GM21367 (cell line): ENCODE measurements around the gene MRPL36.
"Not testable (repeated sequence)": the region's sequence is repeated elsewhere in the genome, so short reads cannot be mapped to it uniquely, and the experiment has no call there.

Experiments
- ATAC-seq: cut with Tn5 transposase; IDR thresholded peaks from one replicate; pipeline ENCODE4 v1.9.1; 2021; ENCODE audit not compliant: unreplicated experiment

Gene MRPL36

DNA sequence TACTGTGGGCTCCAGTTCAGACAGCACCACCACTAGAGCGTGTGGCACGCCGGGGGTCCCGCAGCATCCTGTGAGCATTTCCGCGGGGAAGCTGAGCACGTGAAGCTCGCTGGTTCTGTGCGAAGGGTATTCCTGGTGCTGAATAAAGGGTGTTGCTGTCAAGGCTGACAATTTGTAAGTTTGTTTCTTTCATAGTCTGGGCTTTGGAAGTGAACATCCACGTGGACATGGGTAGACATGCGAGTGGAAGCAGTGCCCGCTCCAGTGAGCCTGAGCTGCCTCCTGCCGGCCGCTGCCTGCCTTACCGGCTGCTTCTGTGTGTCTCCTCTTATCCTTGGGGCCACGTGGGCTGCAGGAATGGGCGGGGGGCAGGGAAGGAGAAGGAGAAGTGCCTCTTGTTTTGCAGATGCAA lies 16.2 kb upstream of the MRPL36 start:
- no peak for ATAC-seq

DNA sequence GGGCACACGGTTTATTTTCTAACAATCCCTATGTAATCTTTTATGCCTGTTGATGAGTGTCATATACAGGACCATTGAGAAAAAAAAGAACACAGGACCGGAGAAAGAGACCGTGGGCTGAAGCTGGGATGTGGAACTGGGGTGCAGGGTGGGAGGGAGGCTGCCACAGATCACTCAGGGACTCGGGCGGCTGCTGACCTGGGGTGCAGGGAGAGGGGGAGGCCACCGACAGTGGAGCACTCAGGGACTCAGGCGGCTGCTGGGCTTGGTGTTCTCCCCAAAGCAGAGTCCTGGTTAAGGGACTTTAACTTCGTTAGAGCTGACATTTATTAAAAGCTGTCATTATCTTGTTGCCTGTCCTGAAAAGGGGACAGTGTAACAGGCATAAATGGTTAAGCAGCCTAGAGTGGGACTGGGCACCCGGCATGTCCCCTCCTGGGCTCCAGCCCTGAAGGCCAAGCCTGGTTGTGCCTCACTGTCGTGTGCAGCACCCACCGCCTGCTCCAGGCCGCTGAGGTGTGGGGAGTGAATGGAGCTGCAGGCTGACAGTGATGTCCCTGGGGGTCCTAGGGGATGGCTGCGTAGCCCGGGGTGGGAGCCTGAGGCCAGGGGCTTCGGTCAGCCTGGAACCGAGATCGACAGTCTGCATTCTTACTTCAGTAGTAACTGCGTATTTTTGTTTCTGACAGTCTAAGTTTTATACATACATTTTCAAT lies 15.6 kb upstream of the MRPL36 start:
- no peak for ATAC-seq

DNA sequence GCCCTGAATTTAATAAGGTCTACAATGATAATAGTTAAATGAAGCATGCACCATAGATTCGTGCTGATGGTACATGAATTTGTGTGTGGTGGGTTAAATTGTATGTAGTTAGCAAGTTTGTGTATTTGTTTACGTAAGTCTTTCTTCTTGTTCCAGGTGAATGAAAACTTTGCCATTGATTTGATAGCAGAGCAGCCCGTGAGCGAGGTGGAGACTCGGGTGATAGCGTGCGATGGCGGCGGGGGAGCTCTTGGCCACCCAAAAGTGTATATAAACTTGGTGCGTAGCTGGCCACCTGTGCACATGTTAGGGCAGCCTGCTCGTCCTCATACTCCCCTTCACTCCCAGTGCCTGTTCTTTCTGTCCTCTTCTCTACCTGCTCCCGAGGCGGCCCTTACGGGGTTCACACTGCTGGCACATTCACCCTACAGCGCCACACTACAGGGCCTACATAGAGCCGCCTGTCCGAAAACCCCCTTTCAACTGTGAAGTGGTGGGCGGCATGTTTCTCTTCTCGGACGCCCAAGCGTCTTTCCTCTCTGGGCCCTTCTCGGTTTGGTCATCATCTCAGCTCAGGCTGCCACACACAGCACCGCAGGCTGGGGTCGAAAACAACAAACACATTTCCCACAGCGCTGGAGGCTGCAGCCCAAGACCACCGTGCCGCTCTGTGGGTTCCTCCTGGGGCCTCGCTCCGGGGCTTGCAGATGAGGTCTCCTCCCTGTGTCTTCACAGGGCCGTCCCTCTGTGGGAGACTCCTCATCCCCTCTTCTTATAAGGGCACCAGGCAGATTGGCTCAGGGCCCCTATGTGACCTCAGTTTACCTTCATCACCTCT lies 14.8 kb upstream of the MRPL36 start:
- ATAC-seq, result no peak

DNA sequence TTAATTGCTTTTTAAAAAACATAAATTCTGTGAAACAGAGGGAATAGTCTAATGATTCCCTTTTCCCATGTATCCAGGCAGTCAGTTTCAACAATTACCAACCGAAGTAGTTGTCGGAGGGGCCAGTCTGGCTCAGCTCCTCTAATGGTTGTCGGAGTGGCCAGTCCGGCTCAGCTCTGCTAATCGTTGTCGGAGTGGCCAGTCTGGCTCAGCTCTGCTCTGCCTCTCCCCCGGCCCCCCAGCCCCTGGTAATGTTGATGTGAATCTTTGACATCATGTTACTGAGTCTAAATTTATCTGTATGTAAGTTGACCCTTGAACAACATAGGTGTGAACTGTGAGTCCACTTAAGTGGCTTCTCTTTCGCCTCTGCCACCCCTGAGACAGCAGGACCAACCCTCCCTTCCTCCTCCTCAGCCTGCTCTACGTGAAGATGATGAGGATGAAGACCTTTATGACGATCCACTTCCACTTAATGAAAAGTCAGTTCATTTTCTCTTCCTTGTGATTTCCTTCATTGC lies 11.0 kb upstream of the MRPL36 start:
- ATAC-seq, result no peak

DNA sequence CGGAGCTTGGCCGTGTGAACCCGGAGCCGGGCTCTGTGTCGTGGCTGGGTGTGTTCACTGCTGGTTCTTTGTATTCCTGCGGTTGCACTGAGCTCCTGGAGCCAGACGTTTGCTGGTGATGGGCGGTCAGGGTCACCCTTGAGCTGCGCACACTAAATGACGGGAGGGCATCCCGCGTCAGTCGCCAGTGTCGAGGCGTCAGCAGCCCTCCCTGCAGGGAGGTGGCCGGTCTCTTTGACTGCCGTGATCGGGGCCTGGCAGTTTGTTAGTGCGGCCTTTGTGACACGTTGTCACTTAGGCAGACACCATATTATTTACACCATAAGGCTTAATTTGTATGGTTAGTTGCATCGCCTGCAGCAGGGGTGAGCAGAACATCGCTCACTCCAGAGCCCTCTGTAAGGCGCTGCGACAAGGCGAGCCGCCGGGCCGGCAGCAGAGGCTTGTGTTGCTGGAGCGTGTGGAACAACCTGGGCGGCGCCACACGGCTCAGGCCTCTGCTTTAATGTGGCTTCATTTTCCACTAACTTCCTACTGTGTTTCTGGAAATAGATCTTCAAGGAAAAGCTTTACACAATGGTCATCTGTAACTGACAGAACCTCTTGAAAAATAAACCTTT lies 9.9 kb upstream of the MRPL36 start:
- no peak for ATAC-seq

DNA sequence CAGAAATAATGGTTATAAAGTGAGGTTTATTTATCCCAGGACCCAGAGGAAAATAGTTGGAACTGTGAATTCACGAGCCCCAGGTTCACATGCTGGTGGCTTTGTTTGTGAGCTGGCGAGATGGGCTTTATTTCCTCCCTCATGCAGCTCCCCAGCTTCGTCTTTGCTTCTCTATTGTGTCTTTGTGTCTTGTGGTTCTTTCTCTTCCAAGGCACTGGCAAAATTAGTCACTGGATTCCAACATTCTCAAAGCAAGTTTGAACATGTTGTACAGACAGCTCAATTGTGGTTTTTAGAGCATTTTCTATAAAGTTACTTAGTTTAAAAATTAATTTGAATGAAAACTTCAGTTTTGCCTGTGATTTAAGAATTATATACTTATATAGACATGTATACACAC lies 8.8 kb upstream of the MRPL36 start:
- ATAC-seq, result no peak

DNA sequence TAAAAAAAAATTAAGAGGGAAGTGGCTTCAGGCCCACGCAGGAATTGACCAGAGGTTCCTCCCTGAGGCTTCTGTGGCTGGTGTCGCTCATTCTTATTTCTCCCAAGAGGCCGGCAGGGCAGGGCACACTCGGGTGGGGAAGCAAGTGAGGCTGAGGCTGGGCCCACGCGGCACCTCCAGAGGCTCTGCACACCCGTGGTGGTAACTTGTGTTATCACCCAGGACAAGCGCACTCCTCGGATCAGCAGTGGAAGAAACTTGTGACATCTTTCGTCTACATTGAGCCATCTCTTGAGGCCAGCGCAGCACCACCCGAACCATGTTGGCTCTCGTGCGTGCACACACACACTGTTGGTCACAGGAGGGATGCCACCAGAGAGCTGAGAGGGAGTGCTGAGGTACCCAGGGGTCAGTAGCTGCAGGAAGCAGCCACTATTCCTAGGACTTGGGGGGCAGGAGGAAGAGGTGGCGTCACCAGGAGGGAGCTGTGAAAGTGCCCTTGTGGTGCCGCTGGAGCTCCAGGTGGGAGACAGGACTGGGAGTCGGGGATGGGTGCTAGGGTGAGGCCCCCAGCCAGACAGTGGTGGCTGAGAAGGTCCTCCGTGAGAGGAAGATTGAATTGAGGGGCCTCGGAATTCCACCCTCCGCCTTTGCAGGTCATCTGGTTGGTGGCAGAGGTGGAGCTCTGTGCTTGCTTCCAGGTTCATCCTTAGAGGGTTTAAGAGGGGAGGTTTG lies 8.0 kb upstream of the MRPL36 start:
- ATAC-seq, result no peak

DNA sequence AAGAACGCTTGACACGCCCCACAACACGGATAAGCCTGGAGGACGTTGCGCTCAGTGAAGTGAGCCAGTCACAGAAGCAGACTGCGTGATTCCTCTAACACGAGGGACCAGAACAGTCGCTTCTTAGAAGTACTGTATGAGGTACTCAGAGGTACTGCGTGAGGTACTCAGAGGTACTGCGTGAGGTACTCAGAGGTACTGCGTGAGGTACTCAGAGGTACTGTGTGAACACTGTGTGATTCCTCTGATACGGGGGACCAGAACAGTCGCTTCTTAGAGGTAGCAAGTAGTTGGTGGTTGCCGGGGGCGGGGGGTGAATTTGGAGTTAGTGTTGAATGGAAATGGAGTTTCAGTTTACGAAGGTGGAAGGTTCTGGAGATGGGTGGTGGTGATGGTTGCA lies 7.3 kb upstream of the MRPL36 start:
- no peak for ATAC-seq

DNA sequence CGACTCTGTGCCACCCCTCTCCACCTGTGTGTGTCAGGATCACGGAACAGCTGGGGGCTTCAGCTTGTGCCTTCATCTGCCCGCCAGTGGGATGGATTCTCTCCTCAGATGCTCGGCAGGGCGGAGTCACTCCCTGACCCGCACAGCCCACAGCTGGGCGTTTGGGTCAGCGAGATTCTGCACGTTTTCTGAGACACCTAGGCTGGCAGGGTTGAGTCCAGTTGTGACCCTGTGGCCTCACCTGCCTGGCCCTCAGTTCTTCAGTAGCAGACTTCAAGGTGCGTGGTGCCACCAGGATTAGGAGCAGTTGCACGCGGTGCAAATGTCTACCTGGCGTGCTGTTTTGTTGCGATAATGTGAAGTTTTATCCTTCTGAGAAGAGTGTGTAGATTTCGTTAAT lies 6.6 kb upstream of the MRPL36 start:
- no peak for ATAC-seq

DNA sequence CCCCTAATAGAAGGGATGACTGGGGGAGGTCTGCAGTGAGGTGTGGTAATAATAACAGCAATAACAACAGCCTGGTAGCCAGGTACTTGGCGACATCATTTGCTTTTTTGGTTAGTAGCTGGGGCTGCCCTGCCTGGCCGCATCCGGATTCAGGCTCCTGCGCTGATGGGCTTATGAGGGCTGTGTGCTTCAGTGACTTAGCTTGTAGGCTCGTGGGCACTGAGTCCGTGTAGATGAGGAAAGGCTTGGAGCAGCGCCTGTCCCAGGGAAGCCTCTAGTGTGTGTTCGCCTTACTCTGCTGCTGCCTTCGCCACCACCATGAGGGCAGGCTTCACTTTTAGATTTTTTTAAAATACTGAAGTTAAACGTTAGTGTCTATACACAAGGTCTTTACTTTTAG lies 6.1 kb upstream of the MRPL36 start:
- no peak for ATAC-seq

DNA sequence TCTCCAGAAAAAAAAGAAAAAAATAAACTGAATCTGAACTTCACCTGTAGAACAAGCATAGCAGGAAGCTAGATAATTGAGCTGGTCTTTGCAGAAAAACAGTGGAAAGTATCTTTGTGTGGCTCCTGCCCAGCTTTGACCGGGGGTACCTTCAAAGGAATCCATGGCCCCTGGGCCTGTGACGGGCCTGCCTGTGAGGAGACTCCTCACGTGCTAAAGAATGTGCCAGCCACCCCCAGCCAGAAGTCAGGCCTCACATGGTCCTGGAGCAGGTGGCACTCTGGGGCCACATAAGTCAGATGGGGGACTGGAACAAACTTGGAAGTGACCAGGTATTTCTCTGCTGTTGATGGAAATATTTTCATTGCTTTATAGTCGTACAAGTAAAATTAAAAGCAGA lies 5.7 kb upstream of the MRPL36 start:
- no peak for ATAC-seq

DNA sequence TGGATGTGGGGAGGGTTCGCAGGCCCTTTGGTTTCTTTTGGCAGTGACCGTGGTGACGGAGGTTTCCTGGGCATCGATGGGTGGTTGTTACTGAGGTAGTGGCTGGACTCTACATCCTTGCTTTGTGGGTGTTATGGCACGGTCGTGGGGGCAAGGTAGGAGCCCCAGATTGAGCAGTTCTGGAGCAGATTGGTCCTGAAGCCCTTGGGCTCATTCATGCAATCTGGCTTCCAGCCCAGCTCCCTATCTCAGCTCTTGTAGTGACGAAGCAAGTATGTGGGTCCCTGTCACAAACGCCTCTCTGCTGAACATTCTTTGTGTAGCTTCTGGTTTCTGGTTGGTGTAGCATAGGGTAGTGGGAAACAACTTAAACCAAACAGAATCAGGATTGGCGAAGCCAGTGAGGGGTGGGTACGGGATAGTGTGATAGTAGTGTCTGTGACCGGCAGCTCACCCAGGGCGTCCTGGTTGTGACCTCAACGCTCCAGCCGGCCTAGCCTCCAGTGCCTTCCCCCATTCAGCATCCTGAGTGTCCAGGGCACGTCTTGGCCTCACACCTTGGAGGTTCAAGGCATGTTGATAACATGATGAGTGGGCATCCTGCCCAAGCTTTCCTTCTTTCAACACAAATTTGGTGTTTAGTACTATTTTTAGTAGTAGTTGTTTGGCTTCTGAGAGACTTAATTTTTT lies 4.5 kb upstream of the MRPL36 start:
- ATAC-seq, result no peak

DNA sequence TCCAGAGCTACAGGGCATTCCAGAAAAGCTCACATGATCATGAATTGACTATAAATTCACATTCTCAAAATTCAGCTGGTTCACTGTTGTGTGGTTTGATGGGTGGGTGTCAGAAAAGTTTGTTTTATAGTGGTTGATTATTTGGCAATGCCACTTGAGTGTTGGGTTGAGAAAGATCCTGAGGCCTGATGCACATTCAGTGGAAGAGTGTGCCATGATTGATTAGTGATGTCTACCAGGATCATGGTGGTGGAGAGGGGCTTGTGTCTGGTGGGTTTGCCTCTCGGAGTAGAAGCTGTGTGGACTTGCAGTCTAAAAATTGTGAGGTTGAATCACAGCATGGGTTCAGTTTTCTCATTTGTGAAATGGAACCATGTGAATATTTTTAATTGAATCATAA lies 3.6 kb upstream of the MRPL36 start:
- no peak for ATAC-seq

DNA sequence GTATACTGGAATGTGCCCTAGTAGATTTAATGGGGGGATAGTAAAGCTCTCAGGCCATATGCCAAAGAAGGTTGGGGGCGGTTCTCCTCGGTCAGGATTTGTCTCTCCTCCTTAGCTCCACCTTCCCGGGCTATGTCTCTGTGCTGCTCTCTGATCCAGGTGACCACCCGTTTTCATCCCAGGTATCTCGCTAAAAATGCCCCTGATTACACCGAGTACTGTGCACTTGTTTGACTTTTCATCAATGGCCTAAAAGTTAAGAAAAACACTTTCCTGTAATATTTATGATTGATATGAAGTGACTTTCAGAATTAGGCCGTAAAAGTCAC lies 2.3 kb upstream of the MRPL36 start:
- ATAC-seq, result no peak

DNA sequence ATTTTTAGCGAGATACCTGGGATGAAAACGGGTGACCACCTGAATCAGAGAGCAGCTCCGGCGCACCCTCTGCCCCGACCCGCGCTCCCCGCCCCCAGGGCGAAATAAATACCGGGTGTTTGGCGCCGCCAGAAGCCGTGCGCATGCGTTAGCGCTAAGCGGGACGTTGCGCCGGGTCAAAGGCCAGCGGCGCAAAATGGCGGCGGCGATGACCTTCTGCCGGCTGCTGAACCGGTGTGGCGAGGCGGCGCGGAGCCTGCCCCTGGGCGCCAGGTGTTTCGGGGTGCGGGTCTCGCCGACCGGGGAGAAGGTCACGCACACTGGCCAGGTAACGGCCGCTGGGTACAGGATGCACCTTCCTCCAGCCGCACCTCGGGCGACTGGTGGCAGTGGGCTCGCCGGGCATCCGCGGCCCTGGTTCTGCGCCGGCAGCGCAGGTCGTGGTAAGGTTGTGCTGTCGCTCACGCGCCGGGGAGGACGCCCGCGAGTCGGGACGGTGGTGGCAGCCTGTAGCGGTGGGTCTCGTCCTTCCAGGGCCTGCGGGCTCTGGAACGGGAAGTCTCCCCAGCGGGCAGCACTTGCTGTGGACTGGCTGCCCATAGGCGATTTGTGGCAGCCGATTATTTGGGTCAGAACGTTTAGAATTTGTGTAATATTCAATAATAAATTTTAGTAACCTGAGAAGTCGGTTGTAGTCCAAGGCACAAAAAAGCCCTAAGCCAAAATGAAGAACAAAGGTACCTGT lies 1.8 kb upstream of the MRPL36 start, which contains the start of gene NDUFS6:
Gene NDUFS6, plus strand, starts transcription at position 186 of the 745 bp plus-strand sequence. Its CDS starts 11 bp downstream, at position 197.
- peak; percentile 46 for ATAC-seq

DNA sequence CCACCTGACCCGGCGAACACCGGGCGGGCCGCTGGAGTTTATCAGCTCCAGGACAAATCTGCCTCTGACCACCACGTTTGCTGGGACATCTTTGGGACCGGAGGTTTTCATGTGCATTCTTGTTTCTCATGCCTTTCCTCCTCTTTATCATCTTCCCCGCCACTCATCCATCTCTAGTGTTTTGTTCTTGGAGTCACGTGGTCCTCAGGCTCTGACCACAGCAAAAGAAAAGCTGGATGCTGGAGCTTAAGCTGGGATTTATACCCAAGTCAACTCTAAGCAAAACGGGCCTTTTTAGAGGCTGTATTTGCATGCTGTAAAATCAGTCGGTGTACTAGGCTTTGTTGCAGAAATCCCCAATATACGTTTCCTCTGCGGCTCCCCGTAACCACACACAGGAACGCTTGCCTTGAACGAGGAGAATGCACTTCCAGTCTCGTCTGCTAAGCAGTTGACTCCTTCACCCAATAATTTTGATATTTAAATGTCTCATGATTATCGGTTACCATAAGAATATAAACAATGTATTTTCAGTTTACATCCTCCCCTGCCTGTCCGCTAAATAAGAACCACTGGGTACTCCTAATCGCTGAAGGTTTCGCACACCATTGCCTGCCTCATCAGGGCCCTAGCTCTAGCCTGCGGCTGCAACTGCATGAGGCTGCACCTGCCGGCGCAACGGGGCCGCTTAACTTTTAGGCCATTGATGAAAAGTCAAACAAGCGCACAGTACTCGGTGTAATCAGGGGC lies 1.0 kb upstream of the MRPL36 start:
- peak; percentile 31 for ATAC-seq

DNA sequence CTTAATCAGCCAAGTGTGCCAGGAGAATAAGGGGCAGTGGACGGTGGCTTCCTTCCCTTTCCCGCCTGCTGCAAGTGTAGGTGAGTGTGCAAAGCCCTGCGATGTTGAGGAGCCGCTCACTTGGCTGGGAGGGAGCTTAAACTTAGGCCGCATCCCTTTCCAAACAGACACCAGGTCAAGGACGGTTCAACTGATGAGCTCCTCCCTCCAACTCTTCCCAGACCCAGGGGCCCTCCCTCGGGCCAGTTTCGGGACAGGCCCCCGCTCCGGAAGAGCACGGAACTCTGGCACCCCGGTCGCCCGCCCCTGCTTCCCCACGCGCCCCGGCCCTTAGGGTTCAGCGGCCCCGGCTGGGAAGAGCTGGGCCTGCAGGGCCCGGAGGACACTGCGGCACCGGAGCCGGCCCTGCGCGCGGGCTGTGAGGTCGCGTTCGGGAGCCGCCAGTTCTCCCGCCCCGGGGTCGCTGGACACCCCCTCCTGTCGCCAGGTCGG lies 481 bp downstream of the MRPL36 start:
- peak; percentile 22 for ATAC-seq

DNA sequence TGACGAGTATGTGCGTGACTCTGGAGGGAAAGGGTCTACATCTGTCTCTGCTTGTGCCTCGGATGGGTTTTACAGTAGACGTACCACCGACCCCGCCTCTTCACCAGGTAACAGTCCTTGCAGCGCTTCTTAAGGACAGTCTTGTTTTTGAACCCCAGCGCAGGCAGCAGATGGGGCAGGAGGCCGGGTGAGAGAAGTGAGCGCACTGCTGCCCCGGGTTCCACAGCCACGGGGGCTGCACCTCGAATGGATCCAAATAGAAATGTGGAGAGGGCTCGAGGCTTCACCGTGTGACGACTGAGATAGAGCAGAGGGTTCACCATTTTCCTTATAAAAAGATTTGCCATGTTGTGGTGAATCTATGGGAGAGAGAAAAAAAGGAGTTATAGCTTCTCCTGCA lies 1.0 kb downstream of the MRPL36 start:
- ATAC-seq, result not testable (repeated sequence)

DNA sequence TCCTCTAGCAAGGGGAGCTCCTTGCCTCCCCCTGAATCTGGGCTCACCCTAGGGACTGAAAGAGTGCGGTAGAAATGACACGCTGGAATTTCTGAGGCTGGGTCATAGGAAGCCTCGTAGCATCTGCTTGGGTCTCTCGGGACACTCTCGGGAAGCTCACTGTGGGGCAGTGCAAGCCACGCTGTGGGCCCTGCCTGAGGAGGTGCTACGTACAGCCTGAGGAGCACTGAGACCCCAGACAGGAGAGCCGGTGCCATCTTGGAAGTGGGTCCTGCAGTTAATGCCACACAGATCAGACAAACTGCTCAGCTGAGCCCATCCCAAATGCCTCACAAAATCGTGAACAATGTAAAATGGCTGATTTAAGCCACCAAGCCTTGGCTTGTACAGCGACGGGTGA lies 1.8 kb downstream of the MRPL36 start:
- no peak for ATAC-seq
